ENCODE results near the gene WDR33. TPM values are rescaled to one million over a fixed set of nuclear protein-coding genes. Genes with fewer than 3 reads are reported as not detected.
"Not testable (repeated sequence)": the region's sequence is repeated elsewhere in the genome, so short reads cannot be mapped to it uniquely, and the experiment has no call there.

WDR33 gene
- total and polyA plus RNA-seq, 2 donors from 2014 or later, result 19.8 to 60.2 TPM

DNA sequence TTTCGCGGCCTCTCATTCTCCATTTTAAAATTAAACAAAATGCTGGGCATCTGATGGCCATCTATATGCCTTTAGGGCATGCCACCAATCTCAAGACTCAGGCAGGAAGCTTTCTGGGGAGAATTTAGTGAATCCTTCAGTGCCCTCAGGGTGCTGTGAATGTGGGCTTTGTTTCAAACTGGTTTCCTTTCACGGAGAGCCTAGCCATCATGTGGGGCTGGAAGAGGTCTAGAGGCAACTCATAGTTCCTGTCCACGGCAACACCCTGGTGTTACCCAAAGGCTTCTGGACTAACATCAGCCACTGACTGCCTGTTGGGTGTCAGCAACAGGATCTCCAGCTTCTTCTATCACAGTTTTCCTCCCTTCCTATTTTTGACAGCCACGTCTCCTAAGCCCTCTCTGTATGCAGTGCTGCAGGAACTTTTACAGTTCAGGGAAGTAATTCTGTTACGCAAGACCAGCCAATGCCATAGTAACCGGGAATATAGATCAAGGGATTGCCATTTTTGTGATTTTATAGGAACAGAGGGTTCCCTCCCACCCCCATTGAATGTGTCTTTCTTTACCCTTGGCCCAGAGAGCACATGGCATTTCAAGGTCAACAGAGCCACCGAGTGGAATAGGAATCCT is 7.9 kb upstream of the WDR33 start:
- Histone ChIP-seq H3K9ac (ENCODE audit: low read length in 3 of 3) (no peak overlapping the region), H3K9me3 (ENCODE audit: control insufficient read depth in 2 of 3, insufficient read depth in 1 of 3, low read length in 3 of 3) (peaks cover 0 to 23% (median 5%) of the 10 kb centered on the region in 3 donors), H3K27ac (ENCODE audit: low read depth in 2 of 2, low read length in 2 of 2) (no peak overlapping the region), H3K4me1 (ENCODE audit: control insufficient read depth in 2 of 3, insufficient read depth in 2 of 3, low read depth in 1 of 3, low read length in 3 of 3) (no peaks in the 10 kb centered on the region), H3K27me3 (ENCODE audit: control insufficient read depth, insufficient read depth, low read length) (no peaks in the 10 kb centered on the region), H3K4me3 (ENCODE audit: low read length in 3 of 3) (no peak overlapping the region), H3K36me3 (ENCODE audit: control insufficient read depth in 2 of 3, insufficient read depth in 3 of 3, low read length in 3 of 3) (no peaks in the 10 kb centered on the region)
- TF ChIP-seq, protein P1, sequence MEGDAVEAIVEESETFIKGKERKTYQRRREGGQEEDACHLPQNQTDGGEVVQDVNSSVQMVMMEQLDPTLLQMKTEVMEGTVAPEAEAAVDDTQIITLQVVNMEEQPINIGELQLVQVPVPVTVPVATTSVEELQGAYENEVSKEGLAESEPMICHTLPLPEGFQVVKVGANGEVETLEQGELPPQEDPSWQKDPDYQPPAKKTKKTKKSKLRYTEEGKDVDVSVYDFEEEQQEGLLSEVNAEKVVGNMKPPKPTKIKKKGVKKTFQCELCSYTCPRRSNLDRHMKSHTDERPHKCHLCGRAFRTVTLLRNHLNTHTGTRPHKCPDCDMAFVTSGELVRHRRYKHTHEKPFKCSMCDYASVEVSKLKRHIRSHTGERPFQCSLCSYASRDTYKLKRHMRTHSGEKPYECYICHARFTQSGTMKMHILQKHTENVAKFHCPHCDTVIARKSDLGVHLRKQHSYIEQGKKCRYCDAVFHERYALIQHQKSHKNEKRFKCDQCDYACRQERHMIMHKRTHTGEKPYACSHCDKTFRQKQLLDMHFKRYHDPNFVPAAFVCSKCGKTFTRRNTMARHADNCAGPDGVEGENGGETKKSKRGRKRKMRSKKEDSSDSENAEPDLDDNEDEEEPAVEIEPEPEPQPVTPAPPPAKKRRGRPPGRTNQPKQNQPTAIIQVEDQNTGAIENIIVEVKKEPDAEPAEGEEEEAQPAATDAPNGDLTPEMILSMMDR (IDR thresholded peaks at IDR 0.05; ENCODE audit: borderline replicate concordance, extremely low read depth, insufficient read depth), result no peak
- no peak for FAIRE-seq
- intact Hi-C loops (cut with DNase I), result no loop called here
- no peak for DNase-seq

- TF ChIP-seq, protein P1 (IDR thresholded peaks at IDR 0.05; ENCODE audit: borderline replicate concordance, extremely low read depth, insufficient read depth), result no peak
- H3K27ac ChIP-seq (ENCODE audit: low read depth in 2 of 2, low read length in 2 of 2), result no peak overlapping the region
- H3K9me3 ChIP-seq (ENCODE audit: control insufficient read depth in 2 of 3, insufficient read depth in 1 of 3, low read length in 3 of 3), result peaks cover 0 to 23% (median 5%) of the 10 kb centered on the region in 3 donors
- no peaks in the 10 kb centered on the region for H3K4me1 ChIP-seq (ENCODE audit: control insufficient read depth in 2 of 3, insufficient read depth in 2 of 3, low read depth in 1 of 3, low read length in 3 of 3)
- H3K9ac ChIP-seq (ENCODE audit: low read length in 3 of 3), result no peak overlapping the region
- no peaks in the 10 kb centered on the region for H3K27me3 ChIP-seq (ENCODE audit: control insufficient read depth, insufficient read depth, low read length)
- no peak overlapping the region for H3K4me3 ChIP-seq (ENCODE audit: low read length in 3 of 3)
- intact Hi-C loops (cut with DNase I), result no loop called here
- no peaks in the 10 kb centered on the region for H3K36me3 ChIP-seq (ENCODE audit: control insufficient read depth in 2 of 3, insufficient read depth in 3 of 3, low read length in 3 of 3)
- no peak for FAIRE-seq
- DNase-seq, result no peak
These were observed 7.3 kb upstream of the WDR33 start for GRCh38 chr2:127818241-127818640.

- no peak for FAIRE-seq
- H3K27me3 ChIP-seq (ENCODE audit: control insufficient read depth, insufficient read depth, low read length), result no peaks in the 10 kb centered on the region
These were observed 3.7 kb upstream of the WDR33 start for GRCh38 chr2:127814677-127815076.

DNA sequence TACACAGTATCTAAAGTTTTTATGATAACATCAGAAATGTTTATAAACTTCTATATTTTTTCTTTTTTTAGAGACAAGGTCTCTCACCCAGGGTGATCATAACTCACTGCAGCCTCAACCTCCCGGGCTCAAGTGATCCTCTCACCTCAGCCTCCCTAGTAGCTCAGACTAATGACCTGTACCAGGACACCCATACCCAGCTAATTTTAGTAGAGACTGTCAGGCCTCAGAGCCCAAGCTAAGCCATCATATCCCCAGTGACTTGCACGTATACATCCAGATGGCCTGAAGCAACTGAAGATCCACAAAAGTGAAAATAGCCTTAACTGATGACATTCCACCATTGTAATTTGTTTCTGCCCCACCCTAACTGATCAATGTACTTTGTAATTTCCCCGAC is 1.5 kb upstream of the WDR33 start:
- H3K9me3 ChIP-seq (ENCODE audit: control insufficient read depth in 2 of 3, insufficient read depth in 1 of 3, low read length in 3 of 3); H3K9ac ChIP-seq (ENCODE audit: low read length in 3 of 3); H3K27ac ChIP-seq (ENCODE audit: low read depth in 2 of 2, low read length in 2 of 2); FAIRE-seq; H3K4me3 ChIP-seq (ENCODE audit: low read length in 3 of 3); H3K36me3 ChIP-seq (ENCODE audit: control insufficient read depth in 2 of 3, insufficient read depth in 3 of 3, low read length in 3 of 3); DNase-seq; intact Hi-C loops (cut with DNase I); H3K27me3 ChIP-seq (ENCODE audit: control insufficient read depth, insufficient read depth, low read length); H3K4me1 ChIP-seq (ENCODE audit: control insufficient read depth in 2 of 3, insufficient read depth in 2 of 3, low read depth in 1 of 3, low read length in 3 of 3): not testable (repeated sequence)

More at GRCh38 chr2:127814677-127815076, 3.7 kb upstream of the WDR33 start:
- Histone ChIP-seq H3K4me3 (ENCODE audit: low read length in 3 of 3) (no peak overlapping the region), H3K9ac (ENCODE audit: low read length in 3 of 3) (no peak overlapping the region), H3K4me1 (ENCODE audit: control insufficient read depth in 2 of 3, insufficient read depth in 2 of 3, low read depth in 1 of 3, low read length in 3 of 3) (peaks cover 0 to 2% (median 0%) of the 10 kb centered on the region in 3 donors), H3K36me3 (ENCODE audit: control insufficient read depth in 2 of 3, insufficient read depth in 3 of 3, low read length in 3 of 3) (no peaks in the 10 kb centered on the region), H3K9me3 (ENCODE audit: control insufficient read depth in 2 of 3, insufficient read depth in 1 of 3, low read length in 3 of 3) (peaks cover 0 to 6% (median 0%) of the 10 kb centered on the region in 3 donors), H3K27ac (ENCODE audit: low read depth in 2 of 2, low read length in 2 of 2) (no peak overlapping the region)
- intact Hi-C loops (cut with DNase I), result no loop called here
- DNase-seq, result no peak
- TF ChIP-seq, protein P1 (IDR thresholded peaks at IDR 0.05; ENCODE audit: borderline replicate concordance, extremely low read depth, insufficient read depth), result no peak
